ENCODE measurements around the gene SVIP. TPM values are rescaled to one million over a fixed set of nuclear protein-coding genes. Genes with fewer than 3 reads are reported as not detected.

Gene SVIP
- total RNA-seq, 1 experiment from 2014 or later = not detected

DNA sequence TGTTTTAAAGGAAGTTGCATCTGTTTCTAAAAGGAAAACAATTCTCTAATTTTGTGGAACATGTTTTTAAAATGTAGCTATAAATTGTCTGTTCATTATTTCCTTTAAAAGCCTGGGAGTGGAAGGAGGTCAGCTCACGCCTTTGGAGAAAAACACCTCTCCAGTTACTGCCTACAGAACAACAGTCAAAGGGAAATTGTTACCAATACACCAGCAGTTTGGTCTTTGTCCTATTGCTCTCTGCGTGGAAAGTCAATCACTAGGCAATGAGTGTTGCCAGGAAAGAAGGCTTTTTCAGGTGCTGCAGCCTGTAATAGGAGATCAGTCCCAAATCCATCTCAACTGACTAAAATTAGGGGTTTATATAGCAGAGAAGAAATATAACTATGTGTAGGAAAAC, 22.2 kb downstream of the SVIP start:
- Histone ChIP-seq H3K27me3 (ENCODE audit: low read length) (no peaks in the 10 kb centered on the region), H3K79me2 (ENCODE audit: low read length) (no peaks in the 10 kb centered on the region), H4K20me1 (ENCODE audit: insufficient read depth, low read depth, low read length) (no peaks in the 10 kb centered on the region), H3K4me2 (ENCODE audit: low read depth, low read length, poor library complexity, severe bottlenecking) (no peak overlapping the region), H3K27ac (ENCODE audit: low read length) (no peak overlapping the region), H3K9ac (ENCODE audit: low read length) (no peak overlapping the region), H3K9me3 (ENCODE audit: low read length) (peaks cover 6% of the 10 kb centered on the region; the same call in 1 of the 2 replicates), H2AFZ (ENCODE audit: low read length) (no peak overlapping the region), H3K4me3 (ENCODE audit: low read length) (no peak overlapping the region), H3K4me1 (ENCODE audit: low read length) (no peaks in the 10 kb centered on the region), H3K36me3 (ENCODE audit: insufficient read depth, low read length) (no peaks in the 10 kb centered on the region), H3K9me2 (replicated peaks; ENCODE audit: insufficient read depth, low read length) (no peaks in the 10 kb centered on the region; the same call in 1 of the 2 replicates)
- DNase-seq = no peak

DNA sequence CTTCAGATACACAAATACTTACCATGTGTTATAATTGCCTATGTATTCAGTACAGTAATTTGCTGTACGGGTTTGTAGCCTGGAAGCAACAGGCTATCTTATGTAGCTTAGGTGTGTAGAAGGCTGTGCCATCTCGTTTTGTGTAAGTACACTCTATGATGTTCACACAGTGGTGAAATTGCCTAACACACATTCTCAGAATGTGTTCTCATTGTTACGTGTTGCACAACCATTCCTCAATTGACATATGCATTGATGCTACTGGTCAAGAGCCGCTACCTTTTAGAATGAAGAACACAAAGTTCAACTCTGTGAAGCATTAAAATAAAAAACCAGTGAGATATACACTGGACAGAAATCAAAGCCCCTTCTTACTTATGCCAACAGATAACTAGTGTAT, 26.7 kb downstream of the SVIP start:
- Histone ChIP-seq H3K36me3 (ENCODE audit: insufficient read depth, low read length) (no peaks in the 10 kb centered on the region), H3K4me3 (ENCODE audit: low read length) (no peak overlapping the region), H4K20me1 (ENCODE audit: insufficient read depth, low read depth, low read length) (no peaks in the 10 kb centered on the region), H3K27me3 (ENCODE audit: low read length) (no peaks in the 10 kb centered on the region), H3K4me1 (ENCODE audit: low read length) (no peaks in the 10 kb centered on the region), H3K4me2 (ENCODE audit: low read depth, low read length, poor library complexity, severe bottlenecking) (no peak overlapping the region), H3K9me2 (replicated peaks; ENCODE audit: insufficient read depth, low read length) (no peaks in the 10 kb centered on the region), H3K9ac (ENCODE audit: low read length) (no peak overlapping the region), H3K9me3 (ENCODE audit: low read length) (no peaks in the 10 kb centered on the region), H2AFZ (ENCODE audit: low read length) (no peak overlapping the region), H3K27ac (ENCODE audit: low read length) (no peak overlapping the region), H3K79me2 (ENCODE audit: low read length) (no peaks in the 10 kb centered on the region)
- DNase-seq = no peak

DNA sequence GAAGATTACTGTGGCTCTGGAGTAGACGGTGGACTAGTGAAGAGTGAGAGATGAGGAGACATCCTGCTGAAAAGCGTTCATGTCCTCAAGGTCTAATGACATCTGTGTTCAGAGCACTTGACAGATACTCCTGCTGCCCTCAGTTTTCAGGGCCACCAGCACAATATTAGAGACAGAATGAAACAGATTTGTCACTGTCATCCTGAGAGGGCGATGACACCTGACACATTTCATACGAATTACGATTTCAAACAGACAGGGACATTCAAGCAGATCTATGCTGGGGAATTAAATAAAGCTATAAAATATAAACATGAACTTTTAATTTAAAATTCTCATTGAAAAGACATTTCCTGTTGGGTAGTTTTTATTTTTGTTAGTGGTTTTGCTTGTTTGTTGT, 29.1 kb downstream of the SVIP start:
- H3K4me1 ChIP-seq (ENCODE audit: low read length) = no peaks in the 10 kb centered on the region
- H3K9ac ChIP-seq (ENCODE audit: low read length) = no peak overlapping the region
- H3K36me3 ChIP-seq (ENCODE audit: insufficient read depth, low read length) = no peaks in the 10 kb centered on the region
- H3K27me3 ChIP-seq (ENCODE audit: low read length) = no peaks in the 10 kb centered on the region
- no peak for DNase-seq
- H2AFZ ChIP-seq (ENCODE audit: low read length) = no peak overlapping the region
- H4K20me1 ChIP-seq (ENCODE audit: insufficient read depth, low read depth, low read length) = no peaks in the 10 kb centered on the region
- H3K9me3 ChIP-seq (ENCODE audit: low read length) = no peaks in the 10 kb centered on the region
- no peak overlapping the region for H3K4me3 ChIP-seq (ENCODE audit: low read length)
- no peaks in the 10 kb centered on the region for H3K79me2 ChIP-seq (ENCODE audit: low read length)
- no peak overlapping the region for H3K4me2 ChIP-seq (ENCODE audit: low read depth, low read length, poor library complexity, severe bottlenecking)
- H3K9me2 ChIP-seq (replicated peaks; ENCODE audit: insufficient read depth, low read length) = no peaks in the 10 kb centered on the region
- no peak overlapping the region for H3K27ac ChIP-seq (ENCODE audit: low read length)

DNA sequence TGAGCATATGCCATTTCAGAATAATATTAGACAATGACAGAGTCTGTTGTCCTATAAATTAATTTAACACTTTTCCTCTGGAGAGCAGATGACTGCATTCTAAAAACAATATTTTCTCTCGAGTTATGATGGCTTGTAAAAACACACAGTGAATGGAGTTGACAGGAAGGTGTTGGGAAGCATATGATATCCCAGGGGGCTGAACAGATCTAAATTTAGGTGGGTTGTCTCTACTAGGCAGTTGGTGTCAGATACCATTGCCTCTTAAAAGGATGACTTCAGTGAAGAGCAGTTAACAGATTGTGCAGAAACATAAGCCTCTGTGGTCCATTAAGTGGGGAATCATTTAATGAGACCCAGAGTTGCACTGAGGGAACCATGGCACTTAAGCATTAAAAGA, 30.7 kb downstream of the SVIP start:
- H3K79me2 ChIP-seq (ENCODE audit: low read length) = no peaks in the 10 kb centered on the region
- no peaks in the 10 kb centered on the region for H3K36me3 ChIP-seq (ENCODE audit: insufficient read depth, low read length)
- no peak overlapping the region for H3K27ac ChIP-seq (ENCODE audit: low read length)
- no peaks in the 10 kb centered on the region for H3K9me3 ChIP-seq (ENCODE audit: low read length)
- no peaks in the 10 kb centered on the region for H3K9me2 ChIP-seq (replicated peaks; ENCODE audit: insufficient read depth, low read length)
- no peak overlapping the region for H2AFZ ChIP-seq (ENCODE audit: low read length)
- DNase-seq = no peak
- H3K27me3 ChIP-seq (ENCODE audit: low read length) = no peaks in the 10 kb centered on the region
- no peak overlapping the region for H3K4me2 ChIP-seq (ENCODE audit: low read depth, low read length, poor library complexity, severe bottlenecking)
- no peaks in the 10 kb centered on the region for H3K4me1 ChIP-seq (ENCODE audit: low read length)
- H4K20me1 ChIP-seq (ENCODE audit: insufficient read depth, low read depth, low read length) = no peaks in the 10 kb centered on the region
- no peak overlapping the region for H3K4me3 ChIP-seq (ENCODE audit: low read length)
- H3K9ac ChIP-seq (ENCODE audit: low read length) = no peak overlapping the region

DNA sequence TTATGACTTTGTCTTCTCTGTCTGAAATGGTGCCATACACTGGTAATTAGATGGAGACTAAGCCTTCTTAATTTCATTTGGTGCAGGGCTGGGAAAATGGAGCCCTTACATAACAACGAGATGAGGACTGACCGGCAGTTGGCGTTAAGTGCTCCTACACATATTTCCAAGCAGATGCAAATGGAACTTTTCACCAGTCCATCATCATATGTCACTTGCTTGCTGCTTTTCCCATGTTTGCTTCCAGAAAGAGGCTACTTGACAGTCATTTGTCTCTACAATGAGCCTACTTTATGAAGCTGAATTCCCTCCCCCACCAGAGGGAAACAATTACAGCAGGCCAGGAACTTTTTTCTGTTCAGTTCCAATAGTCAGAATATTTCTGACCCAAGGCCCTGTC, 32.6 kb downstream of the SVIP start:
- no peak overlapping the region for H3K4me2 ChIP-seq (ENCODE audit: low read depth, low read length, poor library complexity, severe bottlenecking)
- H3K4me3 ChIP-seq (ENCODE audit: low read length) = no peak overlapping the region
- no peaks in the 10 kb centered on the region for H3K9me2 ChIP-seq (replicated peaks; ENCODE audit: insufficient read depth, low read length)
- H3K79me2 ChIP-seq (ENCODE audit: low read length) = no peaks in the 10 kb centered on the region
- no peak overlapping the region for H2AFZ ChIP-seq (ENCODE audit: low read length)
- no peak overlapping the region for H3K27ac ChIP-seq (ENCODE audit: low read length)
- H3K27me3 ChIP-seq (ENCODE audit: low read length) = no peaks in the 10 kb centered on the region
- DNase-seq = no peak
- no peak overlapping the region for H3K9ac ChIP-seq (ENCODE audit: low read length)
- H3K4me1 ChIP-seq (ENCODE audit: low read length) = no peaks in the 10 kb centered on the region
- no peaks in the 10 kb centered on the region for H4K20me1 ChIP-seq (ENCODE audit: insufficient read depth, low read depth, low read length)
- H3K36me3 ChIP-seq (ENCODE audit: insufficient read depth, low read length) = no peaks in the 10 kb centered on the region
- no peaks in the 10 kb centered on the region for H3K9me3 ChIP-seq (ENCODE audit: low read length)

DNA sequence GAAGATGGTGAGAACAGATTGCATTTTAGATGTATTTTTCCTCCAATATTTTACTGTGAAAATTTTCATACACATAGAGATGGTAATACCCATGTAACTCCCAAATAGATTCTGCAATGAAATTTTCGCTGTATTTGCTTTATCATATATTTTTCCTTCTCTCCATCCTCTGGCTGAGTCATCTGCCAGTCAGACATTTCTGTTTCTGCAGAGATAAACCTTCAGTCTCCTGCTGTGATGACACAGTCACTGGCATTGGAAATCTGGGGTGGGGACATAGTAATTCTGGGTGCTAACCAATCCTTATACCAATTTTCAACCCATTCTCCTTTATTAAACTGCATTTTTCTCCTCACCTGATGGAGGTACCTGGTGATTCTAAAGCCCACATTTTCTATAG, 33.7 kb downstream of the SVIP start:
- H3K4me2 ChIP-seq (ENCODE audit: low read depth, low read length, poor library complexity, severe bottlenecking) = no peak overlapping the region
- H3K79me2 ChIP-seq (ENCODE audit: low read length) = no peaks in the 10 kb centered on the region
- DNase-seq = no peak
- no peaks in the 10 kb centered on the region for H3K27me3 ChIP-seq (ENCODE audit: low read length)
- no peaks in the 10 kb centered on the region for H4K20me1 ChIP-seq (ENCODE audit: insufficient read depth, low read depth, low read length)
- no peak overlapping the region for H3K27ac ChIP-seq (ENCODE audit: low read length)
- H3K4me1 ChIP-seq (ENCODE audit: low read length) = no peaks in the 10 kb centered on the region
- H3K4me3 ChIP-seq (ENCODE audit: low read length) = no peak overlapping the region
- no peaks in the 10 kb centered on the region for H3K36me3 ChIP-seq (ENCODE audit: insufficient read depth, low read length)
- no peak overlapping the region for H3K9ac ChIP-seq (ENCODE audit: low read length)
- H3K9me2 ChIP-seq (replicated peaks; ENCODE audit: insufficient read depth, low read length) = no peaks in the 10 kb centered on the region
- H3K9me3 ChIP-seq (ENCODE audit: low read length) = no peaks in the 10 kb centered on the region
- H2AFZ ChIP-seq (ENCODE audit: low read length) = no peak overlapping the region

DNA sequence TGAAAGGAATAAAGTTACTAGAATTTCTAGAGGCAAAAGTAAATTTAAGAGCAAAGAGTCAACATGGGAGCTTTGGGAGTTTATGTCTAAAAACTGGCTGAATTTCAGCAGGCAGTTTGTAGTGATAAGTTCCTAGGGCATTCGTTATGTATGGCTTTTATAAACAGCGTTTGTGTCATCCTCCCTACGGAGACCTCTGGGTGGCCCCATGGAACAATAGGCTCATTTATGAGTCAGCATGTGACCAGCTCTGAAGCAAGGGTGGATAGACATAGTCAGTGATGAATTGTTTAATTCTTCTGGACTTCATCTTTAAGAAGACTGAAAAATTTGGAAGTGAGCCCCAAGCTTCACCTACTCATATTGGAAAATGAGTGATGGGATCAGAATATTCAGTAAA, 37.1 kb downstream of the SVIP start:
- no peaks in the 10 kb centered on the region for H3K27me3 ChIP-seq (ENCODE audit: low read length)
- H3K9ac ChIP-seq (ENCODE audit: low read length) = no peak overlapping the region
- no peaks in the 10 kb centered on the region for H4K20me1 ChIP-seq (ENCODE audit: insufficient read depth, low read depth, low read length)
- no peaks in the 10 kb centered on the region for H3K79me2 ChIP-seq (ENCODE audit: low read length)
- H3K4me3 ChIP-seq (ENCODE audit: low read length) = no peak overlapping the region
- no peaks in the 10 kb centered on the region for H3K9me3 ChIP-seq (ENCODE audit: low read length)
- DNase-seq = no peak
- no peaks in the 10 kb centered on the region for H3K36me3 ChIP-seq (ENCODE audit: insufficient read depth, low read length)
- H2AFZ ChIP-seq (ENCODE audit: low read length) = no peak overlapping the region
- H3K4me2 ChIP-seq (ENCODE audit: low read depth, low read length, poor library complexity, severe bottlenecking) = no peak overlapping the region
- H3K9me2 ChIP-seq (replicated peaks; ENCODE audit: insufficient read depth, low read length) = no peaks in the 10 kb centered on the region
- H3K4me1 ChIP-seq (ENCODE audit: low read length) = no peaks in the 10 kb centered on the region
- H3K27ac ChIP-seq (ENCODE audit: low read length) = no peak overlapping the region

DNA sequence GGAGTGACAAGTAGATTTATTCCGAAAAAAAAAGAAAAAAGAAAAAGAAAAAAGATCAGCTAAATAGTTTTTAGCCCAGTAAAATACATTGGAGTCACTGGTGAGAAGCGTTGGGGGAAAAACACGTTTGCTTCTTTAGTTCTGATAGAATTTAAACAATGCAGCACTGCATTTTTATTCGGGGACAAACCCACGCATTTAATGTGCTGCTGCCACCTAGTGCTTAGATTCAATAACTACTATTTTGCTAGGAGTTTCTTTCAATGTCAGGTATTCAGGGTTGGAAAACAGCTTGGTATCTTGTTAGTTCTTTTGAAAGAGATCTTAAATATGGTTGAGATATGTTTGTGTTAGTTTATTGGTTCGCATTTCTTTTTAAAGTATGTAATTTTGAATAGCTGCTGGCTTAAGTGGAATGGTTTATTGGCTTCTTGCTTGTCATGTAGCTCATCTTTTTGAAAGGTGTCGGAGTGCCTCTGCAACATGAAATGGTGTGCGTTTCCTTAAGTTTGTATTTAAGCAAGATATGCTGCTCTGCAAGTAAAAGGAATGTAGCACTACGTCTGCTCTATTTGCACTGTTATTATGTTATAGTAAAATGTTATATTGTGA, 41.9 kb downstream of the SVIP start:
- Histone ChIP-seq H4K20me1 (ENCODE audit: insufficient read depth, low read depth, low read length) (no peaks in the 10 kb centered on the region), H3K27ac (ENCODE audit: low read length) (no peak overlapping the region), H3K27me3 (ENCODE audit: low read length) (no peaks in the 10 kb centered on the region), H3K4me2 (ENCODE audit: low read depth, low read length, poor library complexity, severe bottlenecking) (no peak overlapping the region), H2AFZ (ENCODE audit: low read length) (no peak overlapping the region), H3K9me2 (replicated peaks; ENCODE audit: insufficient read depth, low read length) (no peaks in the 10 kb centered on the region), H3K9me3 (ENCODE audit: low read length) (no peaks in the 10 kb centered on the region), H3K9ac (ENCODE audit: low read length) (no peak overlapping the region), H3K4me3 (ENCODE audit: low read length) (no peak overlapping the region), H3K36me3 (ENCODE audit: insufficient read depth, low read length) (no peaks in the 10 kb centered on the region), H3K4me1 (ENCODE audit: low read length) (no peaks in the 10 kb centered on the region), H3K79me2 (ENCODE audit: low read length) (no peaks in the 10 kb centered on the region)
- peak; percentile 77 for DNase-seq

DNA sequence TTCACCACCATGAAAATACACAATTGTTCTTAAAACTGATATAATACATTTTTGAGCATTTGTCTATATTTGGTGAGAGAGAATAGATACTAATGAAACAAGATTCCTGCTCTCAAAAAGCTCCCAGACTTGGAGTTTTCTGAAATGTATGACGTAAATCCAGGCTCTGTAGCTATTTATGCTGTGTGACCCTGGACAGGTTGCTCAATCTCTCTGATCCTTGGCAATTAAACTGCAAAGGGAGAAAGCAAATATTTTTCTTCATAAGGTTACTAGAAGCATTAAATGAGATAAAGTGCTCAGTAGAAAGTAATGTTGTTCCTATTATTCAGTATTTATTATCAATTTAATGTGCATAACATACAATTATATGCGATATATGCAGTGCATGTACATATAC, 42.5 kb downstream of the SVIP start:
- no peak for DNase-seq
- Histone ChIP-seq H3K9me2 (replicated peaks; ENCODE audit: insufficient read depth, low read length) (no peaks in the 10 kb centered on the region), H3K36me3 (ENCODE audit: insufficient read depth, low read length) (no peaks in the 10 kb centered on the region), H3K27me3 (ENCODE audit: low read length) (no peaks in the 10 kb centered on the region), H3K4me1 (ENCODE audit: low read length) (no peaks in the 10 kb centered on the region), H3K4me2 (ENCODE audit: low read depth, low read length, poor library complexity, severe bottlenecking) (no peak overlapping the region), H3K9ac (ENCODE audit: low read length) (no peak overlapping the region), H2AFZ (ENCODE audit: low read length) (no peak overlapping the region), H3K79me2 (ENCODE audit: low read length) (no peaks in the 10 kb centered on the region), H4K20me1 (ENCODE audit: insufficient read depth, low read depth, low read length) (no peaks in the 10 kb centered on the region), H3K4me3 (ENCODE audit: low read length) (no peak overlapping the region), H3K9me3 (ENCODE audit: low read length) (no peaks in the 10 kb centered on the region), H3K27ac (ENCODE audit: low read length) (no peak overlapping the region)

All from Karpas-422 (cell line).